B cell (primary cell): Measurements from ENCODE around the gene LDLRAD3. TPM values are rescaled to one million over a fixed set of nuclear protein-coding genes. Genes with fewer than 3 reads are reported as not detected.

ENCODE experiments used
- ATAC-seq: fragments of 200-7000 bp; cut with Tn5 transposase; one replicate; pipeline ENCODE4 v1.10.0; 2021; ENCODE audit warnings: low read depth, mild to moderate bottlenecking, moderate number of reproducible peaks, moderate library complexity
- CTCF ChIA-PET: fragments of 350-600 bp; sonication (Branson Sonifier 250); formaldehyde crosslinking; loops from one replicate; lab custom pipeline; 2021; ENCODE audit warnings: antibody characterized with exemption, inconsistent platforms; lab: Charles Lee
- POLR2A ChIA-PET: fragments of 350-600 bp; sonication (Branson Sonifier 250); formaldehyde crosslinking; loops from one replicate; lab custom pipeline; 2021; ENCODE audit warnings: antibody characterized with exemption; lab: Charles Lee
- DNase-seq: peaks from one replicate; pipeline ENCODE4 v3.0.0; 2013
- H2AFZ ChIP-seq: 2 replicates; pipeline ENCODE4 v1.6.1; 2012; ENCODE audit warnings: mild to moderate bottlenecking, low read depth, low read length; ENCODE audit not compliant: insufficient read depth, poor library complexity, severe bottlenecking
- H3K27ac ChIP-seq, 2 donors: 1 replicate in 1 of 2; 2 replicates in 1 of 2; pipeline ENCODE4 v1.5.1; 2012 to 2013; ENCODE audit warnings: low read length in 2 of 2, mild to moderate bottlenecking in 2 of 2, moderate library complexity in 1 of 2
- H3K27me3 ChIP-seq, 4 experiments: fragments of 200-600 bp in 1 of 4; sonication (generic) in 1 of 4; replicated peaks in 1 of 4; 1 replicate in 2 of 4; 2 replicates in 2 of 4; pipeline versions ENCODE4 v1.6.1 to v1.7.0; 2013 to 2016; ENCODE audit warnings: low read length in 3 of 4, mild to moderate bottlenecking in 2 of 4, mixed read lengths in 1 of 4, moderate library complexity in 1 of 4; ENCODE audit not compliant: insufficient read depth in 4 of 4, control insufficient read depth in 3 of 4; ENCODE audit errors: control extremely low read depth in 1 of 4
- H3K36me3 ChIP-seq, 2 experiments: replicated peaks in 1 of 2; 1 replicate in 1 of 2; 2 replicates in 1 of 2; pipeline versions ENCODE4 v1.6.1 to v1.7.1; 2013; ENCODE audit warnings: low read length in 1 of 2; ENCODE audit not compliant: insufficient read depth in 2 of 2, control insufficient read depth in 1 of 2; ENCODE audit errors: control extremely low read depth in 1 of 2, extremely low read depth in 1 of 2
- H3K4me1 ChIP-seq, 2 donors: fragments of 200-600 bp in 1 of 2; sonication (generic) in 1 of 2; 1 replicate in 1 of 2; 2 replicates in 1 of 2; pipeline versions ENCODE4 v1.5.1 to v1.6.1; 2013 to 2017; ENCODE audit warnings: low read length in 2 of 2; ENCODE audit not compliant: control insufficient read depth in 2 of 2, insufficient read depth in 2 of 2
- H3K4me2 ChIP-seq: replicated peaks from 2 replicates; pipeline ENCODE3; 2012; ENCODE audit warnings: mild to moderate bottlenecking, low read depth, low read length; ENCODE audit not compliant: poor library complexity, severe bottlenecking
- H3K4me3 ChIP-seq, 5 experiments: fragments of 200-600 bp in 1 of 5; sonication (generic) in 1 of 5; 1 replicate in 3 of 5; 2 replicates in 2 of 5; pipeline versions ENCODE4 v1.5.1 to v1.7.0; 2011 to 2016; ENCODE audit warnings: low read length in 4 of 5, mild to moderate bottlenecking in 4 of 5, low read depth in 2 of 5, control low read depth in 1 of 5, moderate library complexity in 1 of 5; ENCODE audit not compliant: insufficient read depth in 1 of 5; ENCODE audit errors: control extremely low read depth in 1 of 5, extremely low read depth in 1 of 5
- H3K79me2 ChIP-seq: fragments of 200-600 bp; sonication (generic); one replicate; pipeline ENCODE4 v1.6.0; 2016; ENCODE audit warnings: low read length; ENCODE audit not compliant: control insufficient read depth, insufficient read depth
- H3K9ac ChIP-seq: fragments of 200-600 bp; sonication (generic); 2 replicates; pipeline ENCODE4 v1.6.1; 2017; ENCODE audit warnings: mild to moderate bottlenecking, low read length, moderate library complexity
- H3K9me3 ChIP-seq, 3 donors: one replicate each; pipeline versions ENCODE4 v1.6.1 to v1.7.1; 2013; ENCODE audit warnings: low read length in 2 of 3; ENCODE audit not compliant: control insufficient read depth in 2 of 3, insufficient read depth in 1 of 3; ENCODE audit errors: control extremely low read depth in 1 of 3
- H4K20me1 ChIP-seq: 2 replicates; pipeline ENCODE4 v1.6.0; 2012; ENCODE audit warnings: mild to moderate bottlenecking, low read length; ENCODE audit not compliant: insufficient read depth, control insufficient read depth, poor library complexity, severe bottlenecking
- H3K27ac Mint-ChIP-seq: one replicate; pipeline ENCODE4 v1.8.0; 2021; ENCODE audit warnings: mixed read lengths
- H3K27me3 Mint-ChIP-seq: one replicate; pipeline ENCODE4 v1.8.0; 2021; ENCODE audit warnings: mixed read lengths
- H3K4me1 Mint-ChIP-seq: one replicate; pipeline ENCODE4 v1.8.0; 2021; ENCODE audit warnings: mixed read lengths
- H3K4me3 Mint-ChIP-seq: one replicate; pipeline ENCODE4 v1.8.0; 2021; ENCODE audit warnings: mixed read lengths
- H3K9me3 Mint-ChIP-seq: one replicate; pipeline ENCODE4 v1.8.0; 2022; ENCODE audit warnings: mixed read lengths; ENCODE audit not compliant: insufficient read depth
- CTCF ChIP-seq: fragments of 200-600 bp; IDR thresholded peaks from one replicate; pipeline ENCODE4 v1.8.0; 2022; ENCODE audit warnings: antibody characterized with exemption, mild to moderate bottlenecking
- EZH2 ChIP-seq: IDR thresholded peaks from 2 replicates; pipeline ENCODE4 v1.6.1; 2012; ENCODE audit warnings: borderline replicate concordance, low read depth, mild to moderate bottlenecking, moderate library complexity, low read length; ENCODE audit not compliant: insufficient read depth, poor library complexity, severe bottlenecking
- WGBS: methylation state at CpG from one replicate; pipeline ENCODE4 v1.1.5; 2013; ENCODE audit warnings: missing lambda C conversion rate; ENCODE audit not compliant: insufficient coverage; 5-methylcytosine and 5-hydroxymethylcytosine counted together
- intact Hi-C: fragments of 100-400 bp; cut with micrococcal nuclease; formaldehyde crosslinking; loops from one replicate; pipeline ENCODE4 v1.10.0; 2022
- polyA plus RNA-seq: library from polyadenylated mRNA; depleted of rRNA; stranded (reverse); fragments of >200 nt; gene quantifications from 2 replicates; pipeline ENCODE4 v1.2.3, GENCODE V29; 2012
- total RNA-seq, 2 donors: library from RNA; stranded (reverse); fragments of 120-200 nt in 1 of 2; gene quantifications; 1 replicate in 1 of 2; 2 replicates in 1 of 2; pipeline versions ENCODE4 v1.2.3 to v1.2.4, GENCODE V29; 2013 to 2022

LDLRAD3 gene
- total and polyA plus RNA-seq, 2 donors (not counting 1 experiment from before 2014, with no cell fraction given): 0.01 TPM; not detected in 1

DNA sequence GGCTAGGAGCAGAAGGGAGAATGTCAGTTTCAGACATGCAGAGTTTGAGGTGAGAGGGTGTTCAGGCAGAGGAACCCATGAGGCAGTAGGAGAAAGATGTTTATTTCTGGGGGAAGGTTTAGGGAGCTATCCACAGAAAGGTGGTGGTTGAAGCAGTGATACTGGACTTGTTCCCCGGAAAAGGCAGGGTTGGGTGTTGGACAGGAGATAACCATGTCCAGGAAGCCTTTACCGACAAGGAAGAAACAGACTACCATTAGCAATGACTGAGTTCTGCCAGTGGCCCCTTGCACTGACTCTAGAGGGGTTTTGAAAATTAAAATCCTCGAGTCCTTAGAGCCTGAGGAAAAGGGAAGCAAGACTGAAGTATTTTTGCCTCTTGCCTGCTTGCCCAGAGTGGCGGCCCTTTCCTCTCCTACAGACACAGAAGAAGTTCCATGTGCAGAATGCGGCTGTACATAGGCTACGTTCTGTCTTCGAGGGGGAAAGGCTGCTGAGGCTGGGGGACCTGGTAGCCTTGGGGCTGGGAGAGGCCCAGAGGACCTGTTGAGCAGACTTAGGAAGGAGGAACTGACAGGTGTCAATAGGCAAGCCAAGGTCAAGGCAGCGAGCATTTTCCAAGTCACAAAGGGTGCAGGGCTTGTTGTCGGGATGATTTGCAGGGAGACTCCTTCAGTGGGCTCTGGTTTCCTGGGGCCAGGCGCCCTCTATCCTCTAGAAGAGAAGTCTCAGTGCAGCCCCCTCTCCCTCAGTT is 146.7 kb downstream of the LDLRAD3 start:
- intact Hi-C loops: no loop called here
- Histone ChIP-seq H3K36me3 (no peaks in the 10 kb centered on the region), H3K27ac (no peak overlapping the region), H2AFZ (no peak overlapping the region), H4K20me1 (no peaks in the 10 kb centered on the region), H3K4me1 (no peaks in the 10 kb centered on the region), H3K9me3 (peaks cover 0 to 5% (median 0%) of the 10 kb centered on the region in 3 donors), H3K9ac (no peak overlapping the region), H3K27me3 (peaks cover 0 to 13% (median 3%) of the 10 kb centered on the region in 4 experiments), H3K4me2 (no peak overlapping the region), H3K4me3 (no peak overlapping the region), H3K79me2 (no peaks in the 10 kb centered on the region)
- no peak overlapping the region for H3K27ac Mint-ChIP-seq
- no peak for DNase-seq
- no peak for ATAC-seq
- peaks cover 43% of the 10 kb centered on the region for H3K27me3 Mint-ChIP-seq
- CTCF ChIA-PET: no interaction called here
- WGBS: 11% methylated on average over 7 of the region's 10 CpGs
- no peak overlapping the region for H3K4me3 Mint-ChIP-seq
- TF ChIP-seq EZH2: no peak
- TF ChIP-seq CTCF: no peak
- H3K9me3 Mint-ChIP-seq: no peaks in the 10 kb centered on the region
- POLR2A ChIA-PET: no interaction called here
- H3K4me1 Mint-ChIP-seq: no peaks in the 10 kb centered on the region

DNA sequence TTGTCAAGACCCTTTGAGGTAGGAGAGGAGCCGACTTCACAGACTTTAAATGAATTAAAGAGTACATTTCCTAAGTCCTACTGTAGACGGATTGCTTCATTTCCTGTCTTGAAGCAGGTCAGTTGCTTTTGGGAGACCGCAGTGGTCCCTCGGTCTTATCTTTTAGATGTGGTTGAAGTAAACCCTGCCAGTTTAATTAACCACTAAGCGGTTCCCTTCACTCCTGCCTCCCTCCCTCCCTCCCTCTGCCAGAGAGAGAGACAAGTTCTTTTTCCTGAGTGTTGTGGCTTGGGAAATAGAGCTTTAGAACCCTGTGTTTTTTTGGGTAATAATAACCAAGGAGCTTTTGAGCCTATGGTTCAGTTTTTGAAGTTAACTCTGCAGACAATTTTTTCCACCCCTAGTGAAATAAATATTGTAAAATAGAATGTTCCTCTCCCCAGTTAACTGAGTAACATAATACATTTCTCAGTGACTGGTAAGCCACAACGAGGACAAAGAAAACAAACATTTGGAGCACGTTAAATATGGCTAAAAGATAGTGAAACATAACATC is 147.5 kb downstream of the LDLRAD3 start:
- H3K9ac ChIP-seq: no peak overlapping the region
- H4K20me1 ChIP-seq: no peaks in the 10 kb centered on the region
- no peak overlapping the region for H3K27ac ChIP-seq
- H3K9me3 Mint-ChIP-seq: no peaks in the 10 kb centered on the region
- H3K4me2 ChIP-seq: no peak overlapping the region
- no peaks in the 10 kb centered on the region for H3K79me2 ChIP-seq
- peaks cover 0 to 13% (median 3%) of the 10 kb centered on the region in 4 experiments for H3K27me3 ChIP-seq
- intact Hi-C loops: no loop called here
- H3K4me3 Mint-ChIP-seq: no peak overlapping the region
- no peaks in the 10 kb centered on the region for H3K4me1 ChIP-seq
- no peak for TF ChIP-seq CTCF
- no peak for TF ChIP-seq EZH2
- no peaks in the 10 kb centered on the region for H3K4me1 Mint-ChIP-seq
- H3K27ac Mint-ChIP-seq: no peak overlapping the region
- H3K27me3 Mint-ChIP-seq: peaks cover 43% of the 10 kb centered on the region
- DNase-seq (no peak), ATAC-seq (no peak)
- H3K4me3 ChIP-seq: no peak overlapping the region
- ChIA-PET CTCF (no interaction called here), POLR2A (no interaction called here)
- WGBS: no CpG with 5 or more reads among the region's 7 CpGs
- H2AFZ ChIP-seq: no peak overlapping the region
- H3K9me3 ChIP-seq: peaks cover 0 to 3% (median 0%) of the 10 kb centered on the region in 3 donors
- H3K36me3 ChIP-seq: no peaks in the 10 kb centered on the region
